Measurements from ENCODE around the gene ZBTB40. TPM values are rescaled to one million over a fixed set of nuclear protein-coding genes. Genes with fewer than 3 reads are reported as not detected.

ZBTB40 gene
- total RNA-seq, 1 donor from 2014 or later: 18.3 TPM

DNA sequence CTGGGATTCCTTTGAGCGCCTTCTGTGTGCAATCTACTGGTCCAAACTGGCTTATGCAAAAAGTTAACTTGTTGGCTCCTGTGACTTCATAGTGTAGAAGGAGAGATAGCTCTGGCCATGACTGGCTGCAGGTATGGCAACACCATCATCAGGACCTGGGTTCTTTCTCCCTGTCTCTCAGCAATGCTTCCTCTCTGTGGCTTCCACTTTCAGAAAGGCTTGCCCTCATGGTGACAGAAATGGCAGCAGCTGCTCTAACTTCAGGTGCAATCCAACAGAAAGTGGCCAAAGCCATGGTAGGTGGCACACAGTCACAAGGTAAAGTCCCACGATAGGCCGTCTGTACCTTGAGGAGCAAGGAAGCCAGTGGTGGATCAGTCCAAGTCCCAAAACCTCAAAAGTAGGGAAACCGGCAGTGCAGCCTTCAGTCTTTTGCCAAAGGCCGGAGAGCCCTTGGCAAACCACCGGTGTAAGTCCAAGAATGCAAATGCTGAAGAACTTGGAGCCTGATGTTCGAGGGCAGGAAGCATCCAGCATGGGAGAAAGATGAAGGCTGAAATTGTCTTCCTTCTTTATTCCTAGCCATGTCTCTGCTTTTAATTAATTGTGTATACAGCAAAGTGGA, 45.0 kb downstream of the ZBTB40 start:
- intact Hi-C loops (cut with micrococcal nuclease): no loop called here

DNA sequence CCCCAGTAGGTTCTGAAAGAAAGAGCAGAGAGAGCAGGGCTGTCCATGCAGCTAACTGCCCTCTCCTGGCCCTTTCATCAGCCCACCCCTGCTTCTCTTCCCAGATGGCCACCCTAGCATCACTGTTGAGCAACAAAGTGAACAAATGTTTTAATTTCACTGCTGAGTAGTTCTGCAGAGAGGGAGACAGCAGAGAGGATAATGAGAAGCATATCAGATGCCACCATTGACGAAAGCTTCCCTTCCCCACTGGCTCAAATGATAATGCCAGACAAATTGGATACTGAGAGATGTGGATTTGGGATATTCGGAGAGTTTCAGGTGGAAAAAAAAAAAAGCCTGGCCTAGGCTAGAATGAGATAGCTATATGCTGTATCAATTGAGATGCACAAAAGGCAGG, 46.8 kb downstream of the ZBTB40 start:
- intact Hi-C loops (cut with micrococcal nuclease): no loop called here

DNA sequence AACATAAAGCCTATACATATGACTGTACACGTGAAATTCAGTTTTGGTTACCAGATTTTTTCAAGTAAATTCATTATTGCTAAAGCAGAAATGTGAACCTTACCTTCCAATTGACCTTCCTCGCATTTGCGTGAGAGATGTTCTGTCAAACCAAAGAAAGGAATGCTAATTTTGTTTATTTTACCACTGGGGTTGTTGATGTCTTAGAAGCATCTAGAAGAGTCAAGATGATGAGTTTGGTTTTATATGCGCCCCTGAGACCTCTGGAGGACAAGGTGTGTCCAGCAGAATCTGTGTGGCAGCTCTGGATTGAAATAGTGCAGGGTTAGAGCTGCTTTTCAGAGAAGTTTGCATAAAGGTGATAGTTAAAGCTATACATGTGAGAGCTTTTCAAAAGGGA, 48.4 kb downstream of the ZBTB40 start:
- intact Hi-C loops (cut with micrococcal nuclease): no loop called here

DNA sequence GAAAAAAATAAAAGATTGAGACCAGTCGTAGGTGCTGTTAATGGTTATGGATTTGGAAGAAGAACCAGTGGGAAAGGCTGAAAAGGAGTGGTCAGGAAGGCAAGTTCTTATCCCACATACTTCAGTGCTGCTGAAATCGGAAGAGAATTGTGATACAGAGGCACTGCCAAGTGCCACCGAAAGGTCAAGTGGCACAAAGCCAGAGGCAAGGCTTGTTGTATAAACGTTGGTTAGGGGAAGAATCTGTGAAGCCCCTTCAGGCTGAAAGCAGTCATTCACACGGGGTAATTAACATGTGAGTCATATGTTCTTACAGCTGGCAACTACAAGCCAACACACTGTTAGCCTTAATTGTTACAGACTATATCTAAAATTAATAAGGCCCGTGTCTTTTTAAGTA, 48.8 kb downstream of the ZBTB40 start:
- intact Hi-C loops (cut with micrococcal nuclease): no loop called here

DNA sequence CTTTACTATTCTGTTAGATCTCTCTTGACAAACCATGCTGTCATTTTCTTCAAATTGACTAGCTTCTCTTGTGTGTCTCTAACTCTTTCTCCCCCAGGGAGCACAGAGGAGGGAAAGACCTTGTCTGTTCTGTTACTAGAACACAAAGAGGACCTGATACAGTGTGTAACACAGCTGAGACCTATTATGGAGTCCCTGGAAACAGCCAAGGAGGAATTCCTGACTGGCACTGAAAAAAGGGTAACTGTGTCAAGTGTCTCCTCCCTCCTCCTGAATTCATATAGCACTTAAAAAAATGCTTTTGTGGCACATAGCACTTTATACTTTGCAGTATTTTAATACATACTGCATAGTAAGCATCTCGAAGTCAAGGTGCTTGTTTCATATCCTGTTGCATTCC, 50.6 kb downstream of the ZBTB40 start:
- intact Hi-C loops (cut with micrococcal nuclease): no loop called here

DNA sequence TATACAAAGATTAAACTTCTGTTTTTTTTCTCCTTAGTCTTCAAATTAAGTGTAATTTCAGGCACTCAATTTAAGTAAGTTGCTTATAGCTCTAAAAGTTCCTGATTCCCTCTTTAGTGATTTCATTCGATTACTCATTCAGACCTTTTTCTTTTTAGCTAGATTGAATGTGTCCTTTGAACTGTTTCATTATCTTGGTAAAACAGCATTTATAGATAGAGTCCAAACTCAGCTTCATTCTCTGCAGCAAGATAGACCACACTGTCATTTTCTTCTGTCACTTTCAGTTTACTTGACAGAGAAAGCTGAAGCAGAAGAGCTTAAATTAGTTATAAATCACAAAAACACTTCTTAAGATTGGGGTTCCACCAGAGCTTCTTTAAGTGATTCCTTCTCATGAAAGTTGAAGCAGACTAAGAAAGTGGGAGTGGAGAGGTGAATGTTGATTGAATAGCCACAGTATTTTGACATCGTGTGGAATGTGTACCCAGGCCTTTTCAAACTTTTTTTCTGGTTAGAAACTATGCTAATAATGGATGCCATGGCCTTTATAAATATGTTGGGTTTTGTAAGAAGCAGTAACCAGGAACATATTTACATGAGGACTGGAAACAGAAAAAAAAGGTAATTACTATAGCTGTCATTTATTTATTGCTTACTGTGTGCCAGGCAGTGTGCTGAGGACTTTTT, 52.2 kb downstream of the ZBTB40 start:
- intact Hi-C loops (cut with micrococcal nuclease): no loop called here

DNA sequence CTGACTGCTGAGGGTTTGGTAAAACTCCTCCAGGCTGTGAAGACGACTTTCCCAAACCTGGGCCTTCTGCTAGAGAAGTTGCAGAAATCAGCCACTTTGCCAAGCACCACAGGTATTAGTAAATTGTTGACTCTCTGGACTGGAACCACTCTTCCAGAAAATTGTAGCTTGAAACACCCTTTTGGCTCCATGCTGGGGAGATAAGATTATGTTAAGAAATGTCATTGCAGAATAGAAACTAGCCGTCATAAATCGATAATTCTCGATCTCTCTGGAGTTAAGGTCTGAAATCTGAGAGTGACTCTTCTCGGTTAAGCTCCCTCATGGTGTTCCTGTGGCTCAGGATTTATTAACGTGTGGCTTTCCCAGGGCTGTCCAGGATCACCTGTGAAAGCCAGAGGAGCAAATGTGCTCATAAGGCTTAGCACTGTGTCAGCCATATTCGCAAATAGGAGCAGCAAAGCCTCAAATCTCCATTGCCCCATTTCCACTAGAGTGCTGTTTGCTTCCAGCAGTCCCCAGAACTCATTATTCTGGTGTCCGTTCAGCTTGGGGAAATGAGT, 54.6 kb downstream of the ZBTB40 start:
- intact Hi-C loops (cut with micrococcal nuclease): no loop called here

DNA sequence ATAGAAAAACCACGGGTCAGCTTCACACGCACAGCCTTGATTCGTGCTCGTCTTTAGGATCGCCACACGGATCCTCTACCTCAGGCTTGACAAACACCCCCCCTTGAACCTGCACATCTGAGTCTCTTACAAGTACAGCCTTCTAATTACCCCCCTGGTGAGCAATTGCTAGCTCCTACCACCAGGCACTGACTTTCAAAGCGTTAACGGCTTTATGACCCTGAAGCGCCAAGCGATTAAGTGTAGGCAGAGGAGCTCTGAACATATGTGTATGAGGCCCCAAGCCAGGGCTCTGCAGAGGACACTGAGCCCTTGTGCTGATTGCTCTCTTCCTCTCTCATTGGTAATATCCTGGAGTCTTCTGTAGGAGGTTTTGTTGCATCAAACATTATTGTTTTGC, 55.9 kb downstream of the ZBTB40 start:
- intact Hi-C loops (cut with micrococcal nuclease): no loop called here

DNA sequence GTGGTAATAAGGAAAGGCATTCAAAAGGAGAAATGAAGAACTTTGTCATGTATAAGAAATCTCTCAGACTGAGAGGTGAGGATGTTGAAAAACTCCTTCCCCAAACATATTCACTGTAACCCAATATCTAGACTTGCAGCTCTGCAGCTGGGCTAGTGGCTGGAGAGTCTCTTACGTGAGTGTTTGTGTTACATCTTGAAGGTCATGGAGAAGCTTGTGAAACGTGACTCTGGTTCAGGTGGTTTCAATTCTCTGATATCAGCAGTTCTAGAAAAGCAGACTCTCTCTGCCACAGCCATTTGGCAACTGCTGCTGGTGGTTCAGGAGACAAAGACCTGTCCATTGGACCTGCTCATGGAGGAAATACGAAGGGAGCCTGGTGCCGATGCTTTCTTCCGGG, 56.7 kb downstream of the ZBTB40 start:
- intact Hi-C loops (cut with micrococcal nuclease): no loop called here

DNA sequence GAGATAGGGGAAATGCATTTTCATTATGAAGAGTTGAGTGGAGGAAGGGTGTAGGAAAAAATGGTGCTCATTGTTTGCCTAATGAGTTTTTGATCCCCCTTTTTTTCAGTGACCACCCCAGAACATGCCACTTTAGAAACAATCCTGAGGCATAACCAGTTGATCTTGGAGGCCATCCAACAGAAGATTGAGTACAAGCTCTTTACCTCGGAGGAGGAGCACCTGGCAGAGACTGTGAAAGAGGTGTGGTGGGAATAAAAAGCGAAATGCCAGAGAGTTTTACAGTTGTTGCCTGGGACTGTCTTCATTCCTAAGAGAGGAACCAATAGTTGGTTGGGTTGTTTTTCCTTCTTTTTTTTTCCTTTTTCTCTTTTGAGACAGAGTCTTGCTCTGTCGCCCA, 57.3 kb downstream of the ZBTB40 start:
- intact Hi-C loops (cut with micrococcal nuclease): no loop called here

DNA sequence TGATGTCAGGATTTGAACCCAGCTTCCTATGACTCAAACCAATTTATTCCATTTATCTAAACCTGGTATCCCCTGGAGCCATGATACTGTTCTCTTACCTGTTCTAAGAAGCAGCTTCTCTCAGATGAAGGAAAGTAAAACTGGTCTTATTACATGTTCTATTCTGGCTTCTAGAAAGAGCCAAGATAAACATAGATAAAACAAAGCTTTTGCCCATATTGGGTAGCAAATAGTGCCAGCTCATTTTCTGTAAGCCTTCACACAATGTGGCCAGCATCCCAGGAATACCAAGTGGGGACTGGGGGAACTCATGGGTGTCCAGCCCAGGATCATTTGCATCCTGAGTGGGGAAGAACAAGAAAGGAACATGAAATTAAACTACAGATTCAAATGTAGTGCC, 58.2 kb downstream of the ZBTB40 start:
- intact Hi-C loops (cut with micrococcal nuclease): no loop called here

DNA sequence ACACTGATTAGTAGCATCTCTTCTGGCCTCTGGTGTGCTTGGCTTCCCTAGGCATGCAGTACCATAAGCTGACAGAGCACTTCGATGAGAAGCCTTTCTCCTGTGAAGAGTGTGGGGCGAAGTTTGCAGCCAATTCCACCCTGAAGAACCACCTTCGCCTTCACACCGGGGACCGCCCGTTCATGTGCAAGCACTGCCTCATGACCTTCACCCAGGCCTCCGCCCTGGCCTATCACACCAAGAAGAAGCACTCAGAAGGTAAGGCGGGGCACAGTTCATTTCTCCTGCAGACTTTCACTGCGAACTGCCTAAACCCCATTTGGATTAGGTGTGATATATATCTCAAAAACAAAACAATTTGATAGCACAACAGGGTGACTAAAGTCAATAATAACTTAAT, 61.2 kb downstream of the ZBTB40 start:
- intact Hi-C loops (cut with micrococcal nuclease): no loop called here

DNA sequence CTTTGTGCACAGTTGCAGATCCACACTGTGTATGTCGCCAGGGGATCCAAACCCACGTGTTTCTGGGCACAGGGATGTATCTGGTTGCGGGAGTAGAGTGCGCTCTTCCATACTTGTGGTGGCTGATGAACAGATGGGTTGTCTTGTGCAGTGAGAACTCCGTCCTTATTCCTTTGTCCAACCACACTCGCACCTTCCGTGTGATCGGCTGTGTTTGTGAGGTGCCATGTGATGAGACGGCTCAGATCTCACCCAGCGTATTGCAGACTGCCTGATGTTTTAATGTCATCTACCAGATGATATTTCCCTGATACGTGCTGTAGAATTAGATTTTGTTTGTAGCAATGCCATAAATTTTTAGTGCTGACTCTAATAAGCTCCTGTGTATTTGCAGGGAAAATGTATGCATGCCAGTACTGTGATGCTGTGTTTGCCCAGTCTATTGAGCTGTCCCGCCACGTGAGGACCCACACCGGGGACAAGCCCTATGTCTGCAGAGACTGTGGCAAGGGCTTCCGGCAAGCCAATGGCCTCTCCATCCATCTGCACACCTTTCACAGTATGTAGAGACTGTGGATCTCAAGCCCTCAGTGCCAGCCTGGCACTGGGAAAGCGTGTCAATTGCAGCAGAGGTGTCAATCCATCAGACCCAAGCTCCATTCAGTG, 65.4 kb downstream of the ZBTB40 start:
- intact Hi-C loops (cut with micrococcal nuclease): no loop called here

DNA sequence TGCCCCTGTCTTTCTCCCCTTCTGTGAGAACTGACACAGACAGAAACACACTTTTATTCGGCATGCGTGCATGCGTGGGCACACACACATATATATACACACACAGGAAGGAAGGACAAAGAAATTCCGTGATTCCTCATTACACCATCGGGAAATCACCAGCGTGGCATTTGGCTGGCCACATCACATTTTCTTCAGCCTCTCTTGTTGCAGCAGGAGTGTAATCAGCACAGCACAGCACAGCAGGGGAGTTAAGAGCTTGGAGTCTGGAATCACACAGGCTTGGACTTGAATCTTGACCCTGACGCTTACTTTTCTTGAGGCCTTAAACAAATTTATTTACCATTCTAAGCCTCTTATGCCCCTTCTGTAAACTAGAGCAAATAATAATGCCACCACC, 66.3 kb downstream of the ZBTB40 start:
- intact Hi-C loops (cut with micrococcal nuclease): no loop called here

DNA sequence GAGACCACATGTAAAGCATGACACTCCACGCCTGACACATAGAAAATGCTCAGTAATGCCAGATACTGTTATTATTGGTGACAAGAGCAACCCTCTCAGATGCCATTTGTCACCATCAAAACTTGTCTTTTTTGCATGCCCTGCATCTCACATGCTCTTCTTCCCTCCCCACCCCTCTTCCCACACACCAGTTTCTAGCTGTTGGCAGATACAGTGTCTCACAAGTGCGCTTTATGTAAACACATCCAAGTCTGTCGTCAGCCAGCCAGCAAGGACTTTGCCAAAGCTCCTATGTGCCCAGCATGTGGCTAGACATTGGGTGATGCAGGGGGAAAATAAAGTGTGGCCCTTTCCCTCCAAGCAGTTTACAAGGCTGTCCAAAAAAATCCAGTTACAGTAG, 66.7 kb downstream of the ZBTB40 start:
- intact Hi-C loops (cut with micrococcal nuclease): no loop called here

DNA sequence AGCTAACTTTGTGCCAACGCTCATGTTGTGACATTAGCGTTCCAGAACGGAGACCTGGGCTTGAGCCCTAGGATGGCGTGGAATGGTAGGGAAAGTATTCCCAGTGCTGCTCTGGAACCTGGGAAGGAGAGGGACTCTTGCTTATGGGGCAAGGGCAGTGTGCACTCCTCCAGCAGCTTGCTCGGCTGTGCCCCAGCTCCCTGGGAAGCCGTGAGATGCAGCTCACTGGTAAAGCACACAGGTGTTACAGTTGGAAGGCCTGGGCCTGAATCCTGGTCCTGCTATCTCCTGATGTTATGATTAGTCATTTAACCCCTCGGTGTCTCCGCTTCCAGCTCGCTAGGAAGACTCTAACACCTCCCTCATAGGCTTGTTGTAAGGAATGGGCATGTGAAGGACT, 69.2 kb downstream of the ZBTB40 start:
- intact Hi-C loops (cut with micrococcal nuclease): no loop called here

DNA sequence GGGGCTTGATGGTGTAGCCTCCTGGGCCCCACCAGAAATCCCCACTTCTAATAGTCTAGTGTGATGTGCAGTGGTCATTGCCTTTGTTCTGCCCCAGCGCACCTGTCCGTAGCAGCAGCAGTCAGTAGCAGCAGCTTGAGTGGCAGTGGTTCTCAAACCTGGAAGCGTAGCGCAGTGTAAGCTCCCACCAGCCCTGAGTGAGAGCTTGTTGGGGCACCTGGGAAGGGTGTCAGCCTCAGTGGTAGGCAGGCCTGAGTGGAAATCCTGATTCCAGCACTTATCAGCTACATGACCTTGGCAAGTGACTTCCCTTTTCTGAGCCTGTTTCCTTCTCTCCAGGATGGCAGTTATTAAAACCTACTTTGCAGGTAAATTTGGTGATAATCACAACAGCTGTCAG, 70.0 kb downstream of the ZBTB40 start:
- intact Hi-C loops (cut with micrococcal nuclease): no loop called here

DNA sequence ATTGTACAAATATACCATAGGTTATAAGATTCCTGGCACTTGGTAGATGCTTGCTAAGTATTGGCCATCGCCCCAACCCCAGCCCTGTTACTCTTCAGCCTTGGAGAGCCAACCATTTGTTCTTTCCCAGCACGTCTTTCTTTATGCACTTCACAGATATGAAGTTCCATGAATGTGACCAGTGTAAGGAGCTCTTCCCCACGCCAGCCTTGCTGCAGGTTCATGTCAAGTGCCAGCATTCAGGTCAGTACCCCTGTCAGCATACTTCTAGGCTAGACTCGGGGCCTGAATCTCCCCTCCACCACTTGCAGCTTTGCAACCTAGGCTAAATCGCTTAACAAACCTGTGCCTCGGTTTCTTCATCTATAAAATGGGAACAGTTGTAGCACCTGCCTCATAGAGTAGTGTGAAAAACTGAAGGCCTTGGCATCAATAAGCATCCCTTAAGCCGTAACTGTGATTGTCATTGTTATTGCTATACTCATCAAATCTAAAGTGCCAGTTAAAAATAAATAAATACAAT, 70.6 kb downstream of the ZBTB40 start:
- intact Hi-C loops (cut with micrococcal nuclease): no loop called here

DNA sequence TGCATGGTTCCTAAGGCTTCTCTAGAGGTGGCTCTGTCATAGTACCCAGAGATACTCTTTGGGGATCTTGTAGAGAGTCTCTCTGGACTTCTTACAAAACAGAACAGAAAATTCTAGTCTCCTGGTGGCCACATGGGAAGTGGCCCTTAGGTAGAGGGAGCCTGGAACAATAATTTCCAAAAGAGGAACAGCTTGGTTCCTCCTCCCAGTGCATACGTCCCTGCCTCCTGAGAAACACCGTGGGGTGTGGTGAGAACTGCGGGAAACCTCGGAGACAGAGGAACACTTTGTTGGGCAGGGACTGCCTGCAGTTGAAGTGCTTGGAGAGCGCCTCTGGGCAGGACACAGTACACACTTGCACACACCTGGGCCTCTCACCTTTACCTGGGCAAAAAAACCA, 72.8 kb downstream of the ZBTB40 start:
- intact Hi-C loops (cut with micrococcal nuclease): no loop called here

DNA sequence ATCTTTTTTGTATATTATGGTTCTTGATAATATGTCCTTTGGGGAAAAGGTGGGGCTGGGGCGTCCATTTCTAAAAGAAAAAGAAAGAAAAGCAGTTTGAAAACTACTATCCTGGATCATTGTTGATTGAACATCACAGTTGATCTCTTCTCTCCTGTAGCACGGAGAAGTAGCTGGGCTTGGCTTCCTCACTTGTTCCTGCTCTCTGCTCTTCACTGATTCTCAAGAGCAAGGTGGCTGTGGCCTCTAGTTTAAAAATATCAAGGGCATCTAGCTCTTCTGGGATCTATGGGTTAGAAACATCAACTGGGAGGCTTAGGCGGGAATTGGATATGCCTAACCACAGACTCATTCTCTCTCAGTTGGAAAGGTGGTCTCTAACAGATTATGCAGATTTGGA, 73.6 kb downstream of the ZBTB40 start:
- intact Hi-C loops (cut with micrococcal nuclease): no loop called here

DNA sequence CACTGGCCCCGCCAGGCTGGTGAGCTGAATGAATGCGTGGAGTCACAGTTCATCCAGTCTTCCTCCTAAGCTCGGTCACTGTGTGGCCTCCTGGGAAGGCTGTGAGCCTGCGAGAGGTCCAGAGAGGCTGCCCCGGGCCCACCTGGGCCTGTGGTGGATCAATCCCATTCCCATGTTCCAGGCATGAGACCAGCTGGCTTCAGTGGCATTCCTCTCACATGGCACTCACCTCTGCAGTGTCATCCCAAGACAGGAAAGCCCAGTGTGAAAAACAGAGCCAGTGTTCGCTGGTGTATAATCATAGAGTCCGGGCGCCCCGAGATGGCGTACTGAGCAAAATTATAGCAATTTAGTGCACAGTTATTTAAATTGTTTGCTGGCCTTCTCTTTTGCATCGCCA, 74.0 kb downstream of the ZBTB40 start:
- intact Hi-C loops (cut with micrococcal nuclease): no loop called here

DNA sequence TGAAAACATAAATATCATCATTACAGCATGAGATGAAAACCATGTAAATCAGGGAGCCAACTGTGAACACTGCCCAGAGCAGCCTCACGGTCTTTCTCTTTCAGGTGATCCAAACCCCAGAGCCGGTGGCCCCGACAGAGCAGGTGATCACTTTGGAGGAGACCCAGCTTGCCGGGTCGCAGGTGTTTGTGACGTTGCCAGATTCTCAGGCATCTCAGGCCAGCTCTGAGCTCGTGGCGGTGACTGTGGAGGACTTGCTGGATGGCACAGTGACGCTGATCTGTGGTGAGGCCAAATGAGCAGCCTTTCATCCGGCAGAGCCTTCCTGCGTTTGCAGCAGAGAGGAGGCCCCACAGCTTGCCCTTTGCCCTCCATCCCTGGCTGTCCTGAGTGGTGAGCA, 74.4 kb downstream of the ZBTB40 start:
- intact Hi-C loops (cut with micrococcal nuclease): no loop called here

Data from T-helper 2 cell treated with Interferon-gamma antibody and Interleukin-4, amounts not matched to agents 100 ng/mL and 5 ng/mL, for 36 hours (primary cell).